Tibial nerve (tissue), 4 donors: ENCODE results near the gene PLCXD3.
"Not testable (repeated sequence)": the region's sequence is repeated elsewhere in the genome, so short reads cannot be mapped to it uniquely, and the experiment has no call there.

ENCODE experiments used
- CTCF ChIP-seq, 5 experiments: fragments of 200-600 bp in 3 of 5; fragments of 450-650 bp in 2 of 5; sonication (generic) in 3 of 5; IDR thresholded peaks; one replicate each; pipeline ENCODE4 v1.5.1; 2016 to 2019; ENCODE audit warnings: antibody characterized with exemption in 5 of 5, mild to moderate bottlenecking in 3 of 5, moderate library complexity in 2 of 5
- EP300 ChIP-seq, 2 donors: sonication (generic); formaldehyde crosslinking; IDR thresholded peaks; one replicate each; pipeline ENCODE4 v1.6.1; 2017; ENCODE audit warnings: antibody characterized with exemption in 2 of 2, mild to moderate bottlenecking in 1 of 2
- POLR2A ChIP-seq, 2 donors: fragments of 450-650 bp; IDR thresholded peaks; one replicate each; pipeline ENCODE4 v1.6.1; 2017; ENCODE audit warnings: antibody characterized with exemption in 2 of 2, mild to moderate bottlenecking in 2 of 2, moderate library complexity in 2 of 2

- not testable (repeated sequence) for TF ChIP-seq CTCF, POLR2A, EP300 (IDR thresholded peaks at IDR 0.05)
Observed at GRCh38 chr5:41493490-41494126, 16.8 kb downstream of the PLCXD3 start.
